ENCODE results near the gene SLC43A3. TPM values are rescaled to one million over a fixed set of nuclear protein-coding genes. Genes with fewer than 3 reads are reported as not detected.
A peak's percentile ranks its signal among the peaks of the same experiment; 100 is the strongest.

Gene SLC43A3
- total RNA-seq, 1 experiment from 2014 or later: 21.4 TPM

- Histone ChIP-seq H3K4me1 (ENCODE audit: insufficient read depth, low read length) (peaks cover 2% of the 10 kb centered on the region; the same call in 1 of the 2 replicates), H3K4me2 (ENCODE audit: insufficient read depth, insufficient read length, low read length) (no peak overlapping the region), H4K5ac (ENCODE audit: insufficient read length, low read depth, low read length) (no peak overlapping the region), H2BK5ac (ENCODE audit: insufficient read length, low read length) (no peak overlapping the region), H3K56ac (ENCODE audit: insufficient read length, low read depth, low read length) (no peak overlapping the region), H4K8ac (replicated peaks; ENCODE audit: insufficient read length, low read depth, low read length) (no peak overlapping the region), H2BK20ac (ENCODE audit: low read depth, low read length, poor library complexity, severe bottlenecking) (no peak overlapping the region), H3K9me3 (ENCODE audit: control insufficient read depth, low read depth, low read length) (no peaks in the 10 kb centered on the region), H3T11ph (ENCODE audit: low read length) (no peak overlapping the region), H3K14ac (ENCODE audit: insufficient read depth, low read length) (no peak overlapping the region), H4K91ac (ENCODE audit: insufficient read length, low read depth, low read length) (no peak overlapping the region), H2AFZ (ENCODE audit: low read length) (no peak overlapping the region), H3K79me1 (ENCODE audit: insufficient read depth, low read depth, low read length, poor library complexity, severe bottlenecking) (no peaks in the 10 kb centered on the region), H3K27me3 (ENCODE audit: insufficient read depth, low read length) (peaks cover 3% of the 10 kb centered on the region; the same call in 1 of the 2 replicates), H3K79me2 (ENCODE audit: insufficient read depth, low read length) (no peaks in the 10 kb centered on the region), H2BK15ac (ENCODE audit: low read depth, low read length) (no peak overlapping the region), H3K23ac (ENCODE audit: insufficient read length, low read depth, low read length) (no peak overlapping the region), H2BK12ac (ENCODE audit: insufficient read length, low read depth, low read length) (no peak overlapping the region), H3K23me2 (ENCODE audit: insufficient read length, low read depth, low read length, poor library complexity, severe bottlenecking) (peaks cover 6% of the 10 kb centered on the region), H3K27ac (ENCODE audit: insufficient read length, low read depth, low read length) (no peak overlapping the region), H2BK120ac (ENCODE audit: low read depth, low read length, poor library complexity, severe bottlenecking) (no peak overlapping the region), H3K4ac (ENCODE audit: low read depth, low read length) (no peak overlapping the region), H3K9ac (ENCODE audit: extremely low read depth, insufficient read length, low read length) (no peak overlapping the region), H2AK5ac (ENCODE audit: insufficient read length, low read length) (no peak overlapping the region), H4K20me1 (ENCODE audit: control insufficient read depth, insufficient read depth, insufficient read length) (no peaks in the 10 kb centered on the region), H3K18ac (ENCODE audit: insufficient read length, low read depth, low read length) (no peak overlapping the region)
- TF ChIP-seq CTCF (conservative IDR thresholded peaks at IDR 0.05): no peak
- WGBS (ENCODE audit: extremely low coverage, insufficient read length, low lambda C conversion rate): no CpG with 5 or more reads among the region's 8 CpGs
- Mint-ChIP-seq H3K36me3 (ENCODE audit: insufficient read depth in 1 of 3, low read depth in 3 of 3) (peaks cover 11 to 19% (median 19%) of the 10 kb centered on the region in 3 experiments; a peak in 6 of 7 replicates), H3K27me3 (ENCODE audit: low read depth) (peaks cover 43% of the 10 kb centered on the region), H3K4me3 (peak overlapping the region; percentile 68 to 83; a peak in 3 of 5 replicates), H3K9me3 (no peaks in the 10 kb centered on the region), H3K4me1 (peaks cover 27 to 35% of the 10 kb centered on the region in 2 experiments), H3K27ac (no peak overlapping the region; a peak in 1 of 7 replicates)
- no peak for DNase-seq
These were observed 784 bp upstream of the SLC43A3 start for GRCh38 chr11:57427727-57428082.

Data from H9 (cell line).